ENCODE data around the gene MYO1E.

Gene MYO1E

GRCh38 chr15:59306520-59307164 lies 66.0 kb downstream of the MYO1E start:
- Histone ChIP-seq H3K4me2 (ENCODE audit: low read length) (no peak overlapping the region), H3K27ac (no peak overlapping the region), H3K36me3 (ENCODE audit: control insufficient read depth, insufficient read depth, low read length) (no peaks in the 10 kb centered on the region), H3K79me2 (no peaks in the 10 kb centered on the region), H3K9ac (no peak overlapping the region), H3K27me3 (ENCODE audit: control insufficient read depth, insufficient read depth, low read length) (no peaks in the 10 kb centered on the region), H3K4me1 (no peaks in the 10 kb centered on the region), H3K9me3 (ENCODE audit: control insufficient read depth, low read length) (no peaks in the 10 kb centered on the region), H2AFZ (no peak overlapping the region), H3K4me3 (ENCODE audit: low read depth, low read length) (no peak overlapping the region)
- TF ChIP-seq CTCF (IDR thresholded peaks at IDR 0.05), result no peak

- H3K9me3 ChIP-seq (ENCODE audit: control insufficient read depth, low read length), result no peaks in the 10 kb centered on the region
- no peak overlapping the region for H3K4me2 ChIP-seq (ENCODE audit: low read length)
- no peak overlapping the region for H3K4me3 ChIP-seq (ENCODE audit: low read depth, low read length)
- no peaks in the 10 kb centered on the region for H3K27me3 ChIP-seq (ENCODE audit: control insufficient read depth, insufficient read depth, low read length)
- H2AFZ ChIP-seq, result no peak overlapping the region
- H3K4me1 ChIP-seq, result no peaks in the 10 kb centered on the region
- no peaks in the 10 kb centered on the region for H3K79me2 ChIP-seq
- no peak for TF ChIP-seq CTCF (IDR thresholded peaks at IDR 0.05)
- no peak overlapping the region for H3K27ac ChIP-seq
- no peak overlapping the region for H3K9ac ChIP-seq
- H3K36me3 ChIP-seq (ENCODE audit: control insufficient read depth, insufficient read depth, low read length), result no peaks in the 10 kb centered on the region
Measured at GRCh38 chr15:59304807-59305206, 67.9 kb downstream of the MYO1E start.

GRCh38 chr15:59304034-59304795 lies 68.5 kb downstream of the MYO1E start:
- Histone ChIP-seq H3K4me2 (ENCODE audit: low read length) (no peak overlapping the region), H3K9ac (no peak overlapping the region), H3K27me3 (ENCODE audit: control insufficient read depth, insufficient read depth, low read length) (no peaks in the 10 kb centered on the region), H3K36me3 (ENCODE audit: control insufficient read depth, insufficient read depth, low read length) (no peaks in the 10 kb centered on the region), H3K4me1 (no peaks in the 10 kb centered on the region), H3K9me3 (ENCODE audit: control insufficient read depth, low read length) (no peaks in the 10 kb centered on the region), H2AFZ (no peak overlapping the region), H3K79me2 (no peaks in the 10 kb centered on the region), H3K27ac (no peak overlapping the region), H3K4me3 (ENCODE audit: low read depth, low read length) (no peak overlapping the region)
- TF ChIP-seq CTCF (IDR thresholded peaks at IDR 0.05), result no peak

- Histone ChIP-seq H3K4me3 (ENCODE audit: low read depth, low read length) (no peak overlapping the region), H3K79me2 (no peaks in the 10 kb centered on the region), H3K27me3 (ENCODE audit: control insufficient read depth, insufficient read depth, low read length) (no peaks in the 10 kb centered on the region), H3K4me1 (no peaks in the 10 kb centered on the region), H3K27ac (no peak overlapping the region), H2AFZ (no peak overlapping the region), H3K9me3 (ENCODE audit: control insufficient read depth, low read length) (no peaks in the 10 kb centered on the region), H3K36me3 (ENCODE audit: control insufficient read depth, insufficient read depth, low read length) (no peaks in the 10 kb centered on the region), H3K4me2 (ENCODE audit: low read length) (no peak overlapping the region), H3K9ac (no peak overlapping the region)
- no peak for TF ChIP-seq CTCF (IDR thresholded peaks at IDR 0.05)
Measured at GRCh38 chr15:59303633-59304032, 69.0 kb downstream of the MYO1E start.

Data from parathyroid adenoma (tissue), 2 donors.